GM12875 (cell line): Measurements from ENCODE around the gene HEXIM1.

Experiments
- H3K4me3 ChIP-seq: one replicate; pipeline ENCODE4 v1.5.1; 2011; ENCODE audit warnings: low read depth, low read length, control low read depth
- TF ChIP-seq, protein P1 (sequence below): IDR thresholded peaks from 2 replicates; pipeline ENCODE4 v1.5.1; 2011; ENCODE audit warnings: low read depth, mild to moderate bottlenecking, control low read depth, inconsistent platforms, low read length, moderate library complexity, borderline replicate concordance; ENCODE audit not compliant: insufficient read depth

HEXIM1 gene, protein sequence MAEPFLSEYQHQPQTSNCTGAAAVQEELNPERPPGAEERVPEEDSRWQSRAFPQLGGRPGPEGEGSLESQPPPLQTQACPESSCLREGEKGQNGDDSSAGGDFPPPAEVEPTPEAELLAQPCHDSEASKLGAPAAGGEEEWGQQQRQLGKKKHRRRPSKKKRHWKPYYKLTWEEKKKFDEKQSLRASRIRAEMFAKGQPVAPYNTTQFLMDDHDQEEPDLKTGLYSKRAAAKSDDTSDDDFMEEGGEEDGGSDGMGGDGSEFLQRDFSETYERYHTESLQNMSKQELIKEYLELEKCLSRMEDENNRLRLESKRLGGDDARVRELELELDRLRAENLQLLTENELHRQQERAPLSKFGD

DNA sequence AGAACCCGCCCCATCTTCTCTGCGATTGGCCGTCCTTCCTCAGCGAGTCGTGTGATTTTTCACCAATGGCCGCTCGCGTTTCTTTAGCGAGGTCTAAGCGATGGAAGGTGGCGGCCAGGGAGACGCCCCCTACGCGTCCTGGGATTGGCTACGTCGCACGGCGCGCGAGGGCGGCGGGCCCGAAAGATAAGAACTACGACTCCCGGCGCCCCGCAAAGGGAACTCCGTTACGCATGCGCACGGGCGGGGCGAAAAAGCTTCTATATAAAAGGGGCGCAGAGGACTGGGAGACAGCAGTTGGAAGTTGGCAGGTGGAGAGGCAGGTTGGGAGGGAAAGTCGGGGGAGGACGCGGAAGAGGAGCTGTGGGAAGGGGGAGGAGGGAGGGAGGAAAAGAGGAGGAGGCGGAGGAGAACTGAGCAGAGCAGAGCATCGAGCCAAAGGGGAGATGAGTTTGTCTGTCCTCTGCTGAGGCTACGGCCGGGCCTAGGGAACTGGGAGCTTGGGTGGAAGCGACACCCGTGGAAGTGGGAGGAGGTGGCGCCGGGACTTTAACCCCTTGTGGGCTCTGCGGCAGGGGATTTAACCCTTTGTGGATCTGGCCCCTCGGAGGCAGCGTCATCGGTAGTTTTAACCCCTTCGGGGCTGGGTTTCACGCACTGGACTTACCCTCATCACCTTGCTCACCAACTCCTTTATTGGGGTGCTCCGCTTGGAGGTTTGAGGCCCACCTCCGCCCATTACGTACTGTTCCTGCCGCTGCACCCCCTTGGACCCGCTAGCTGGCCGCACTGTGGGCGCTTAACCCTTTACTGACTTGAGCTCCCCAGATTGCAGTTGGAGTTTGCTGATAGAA lies at the start of gene HEXIM1:
Gene HEXIM1, plus strand, starts transcription at position 293 of the 854 bp plus-strand sequence. CDS start 716 bp downstream, outside the sequence.
- H3K4me3 ChIP-seq: peak within 1 kb of the TSS; percentile 84
- TF ChIP-seq, protein P1, sequence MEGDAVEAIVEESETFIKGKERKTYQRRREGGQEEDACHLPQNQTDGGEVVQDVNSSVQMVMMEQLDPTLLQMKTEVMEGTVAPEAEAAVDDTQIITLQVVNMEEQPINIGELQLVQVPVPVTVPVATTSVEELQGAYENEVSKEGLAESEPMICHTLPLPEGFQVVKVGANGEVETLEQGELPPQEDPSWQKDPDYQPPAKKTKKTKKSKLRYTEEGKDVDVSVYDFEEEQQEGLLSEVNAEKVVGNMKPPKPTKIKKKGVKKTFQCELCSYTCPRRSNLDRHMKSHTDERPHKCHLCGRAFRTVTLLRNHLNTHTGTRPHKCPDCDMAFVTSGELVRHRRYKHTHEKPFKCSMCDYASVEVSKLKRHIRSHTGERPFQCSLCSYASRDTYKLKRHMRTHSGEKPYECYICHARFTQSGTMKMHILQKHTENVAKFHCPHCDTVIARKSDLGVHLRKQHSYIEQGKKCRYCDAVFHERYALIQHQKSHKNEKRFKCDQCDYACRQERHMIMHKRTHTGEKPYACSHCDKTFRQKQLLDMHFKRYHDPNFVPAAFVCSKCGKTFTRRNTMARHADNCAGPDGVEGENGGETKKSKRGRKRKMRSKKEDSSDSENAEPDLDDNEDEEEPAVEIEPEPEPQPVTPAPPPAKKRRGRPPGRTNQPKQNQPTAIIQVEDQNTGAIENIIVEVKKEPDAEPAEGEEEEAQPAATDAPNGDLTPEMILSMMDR: no peak

DNA sequence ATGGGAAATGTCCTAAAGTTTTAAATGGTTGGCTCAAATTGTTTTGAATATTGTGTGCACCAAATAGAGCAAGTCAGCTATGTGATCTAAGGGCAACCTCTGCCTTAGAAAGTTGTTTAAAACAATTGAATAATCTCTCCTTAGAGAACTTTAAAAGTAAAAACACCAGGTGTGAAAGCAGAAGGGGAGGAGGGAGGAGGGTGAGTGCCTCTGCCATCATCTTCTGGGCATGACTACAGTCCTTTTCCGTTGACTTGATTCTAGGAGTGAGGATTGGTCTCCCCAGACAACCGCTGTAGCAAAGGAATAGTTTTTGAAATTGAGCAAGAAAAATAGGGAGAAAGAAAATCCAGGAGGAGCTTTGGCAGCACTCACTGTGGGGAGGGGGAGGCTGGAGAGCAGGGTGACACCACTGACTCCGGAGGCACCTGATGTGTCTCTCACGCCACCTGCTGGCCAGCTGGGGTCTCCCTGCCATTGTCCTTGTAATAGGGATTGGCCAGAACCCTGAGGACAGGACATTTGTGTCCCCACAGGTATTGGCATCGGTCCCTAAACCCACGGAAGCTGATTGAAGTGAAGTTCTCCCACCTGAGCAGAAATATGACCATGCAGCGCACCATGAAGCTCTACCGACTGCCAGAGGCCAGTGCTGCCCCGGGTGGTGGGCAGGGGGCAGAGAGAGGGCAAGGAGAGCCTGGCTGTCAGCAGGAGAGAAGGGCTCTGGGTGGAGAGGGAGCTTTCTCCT lies 49.2 kb upstream of the HEXIM1 start:
- TF ChIP-seq, protein P1: peak; percentile 92
- no peak overlapping the region for H3K4me3 ChIP-seq

DNA sequence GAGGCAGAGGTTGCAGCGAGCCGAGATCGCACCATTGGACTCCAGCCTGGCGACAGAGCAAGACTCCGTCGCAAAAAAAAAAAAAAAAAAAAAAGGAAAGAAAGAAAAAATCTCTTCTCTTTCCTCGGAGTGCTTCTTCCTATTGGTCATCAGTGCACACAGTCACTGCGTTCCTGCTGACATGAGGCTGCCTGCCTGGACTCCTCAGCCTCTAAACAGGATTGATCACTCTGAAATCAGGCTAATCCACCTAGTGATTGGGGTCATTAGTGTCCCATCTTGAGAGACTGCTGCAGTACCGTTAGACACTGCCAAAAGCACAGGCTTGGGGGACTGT lies 46.8 kb upstream of the HEXIM1 start:
- TF ChIP-seq, protein P1: no peak
- no peak overlapping the region for H3K4me3 ChIP-seq

DNA sequence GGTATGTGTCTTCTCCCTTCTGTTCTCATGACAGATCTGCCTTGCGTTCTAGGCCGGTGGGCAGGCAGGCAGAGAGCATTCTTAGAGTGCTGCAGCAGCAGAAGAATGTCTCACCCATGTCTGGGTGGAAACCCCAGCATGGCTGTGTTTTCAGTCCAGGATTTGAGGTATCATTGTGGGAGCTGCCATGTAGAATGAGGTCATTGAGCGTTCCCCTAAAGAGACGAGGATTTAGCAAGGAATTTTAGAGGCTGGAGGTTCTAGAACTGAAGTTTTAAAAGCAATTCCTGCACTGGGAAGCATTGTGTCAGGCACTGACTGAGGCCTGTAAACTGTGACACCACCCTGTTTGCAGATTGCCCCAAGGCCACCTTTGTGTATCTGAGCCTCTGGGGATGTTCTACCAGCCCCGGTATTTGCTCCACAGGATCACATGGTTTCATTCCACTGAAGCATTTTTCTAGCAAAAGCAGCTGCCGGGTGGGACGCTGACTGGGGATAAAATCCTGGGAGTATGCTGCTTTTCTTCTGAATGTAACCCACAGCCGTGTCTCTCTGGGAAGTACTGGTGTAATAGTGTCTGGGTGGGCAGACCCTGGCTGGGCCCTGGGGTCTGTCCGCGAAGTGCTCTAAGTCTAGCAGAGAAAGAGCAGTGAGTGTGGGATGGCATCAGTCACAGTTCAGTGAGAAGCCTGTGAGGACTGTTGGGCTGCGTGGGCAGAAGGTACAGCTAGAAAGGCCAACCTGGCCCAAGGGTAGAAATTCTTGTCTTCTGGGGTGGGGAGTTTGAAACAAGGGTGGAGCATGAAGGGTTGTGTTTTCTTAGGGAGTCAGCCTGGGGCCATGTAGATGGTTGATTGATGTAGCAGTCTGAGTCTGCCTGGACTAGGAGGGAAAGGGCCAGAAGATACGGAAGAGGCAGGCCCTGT lies 46.1 kb upstream of the HEXIM1 start:
- H3K4me3 ChIP-seq: no peak overlapping the region
- TF ChIP-seq, protein P1: no peak

DNA sequence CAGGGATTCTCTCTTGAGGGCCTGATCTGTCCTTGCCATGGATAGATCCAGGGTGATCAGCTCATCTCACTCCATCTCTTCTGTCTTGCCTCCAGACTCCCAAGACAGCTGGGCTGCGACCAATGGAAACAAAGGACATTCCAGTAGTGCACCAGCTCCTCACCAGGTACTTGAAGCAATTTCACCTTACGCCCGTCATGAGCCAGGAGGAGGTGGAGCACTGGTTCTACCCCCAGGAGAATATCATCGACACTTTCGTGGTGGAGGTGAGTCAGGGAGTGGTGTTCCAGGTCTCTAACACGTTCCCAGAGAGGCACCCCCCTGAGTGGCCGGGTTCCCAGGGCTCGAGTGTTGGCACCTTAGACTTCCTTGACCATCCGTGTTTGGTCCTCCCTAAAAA lies 45.4 kb upstream of the HEXIM1 start:
- TF ChIP-seq, protein P1: no peak
- H3K4me3 ChIP-seq: no peak overlapping the region

DNA sequence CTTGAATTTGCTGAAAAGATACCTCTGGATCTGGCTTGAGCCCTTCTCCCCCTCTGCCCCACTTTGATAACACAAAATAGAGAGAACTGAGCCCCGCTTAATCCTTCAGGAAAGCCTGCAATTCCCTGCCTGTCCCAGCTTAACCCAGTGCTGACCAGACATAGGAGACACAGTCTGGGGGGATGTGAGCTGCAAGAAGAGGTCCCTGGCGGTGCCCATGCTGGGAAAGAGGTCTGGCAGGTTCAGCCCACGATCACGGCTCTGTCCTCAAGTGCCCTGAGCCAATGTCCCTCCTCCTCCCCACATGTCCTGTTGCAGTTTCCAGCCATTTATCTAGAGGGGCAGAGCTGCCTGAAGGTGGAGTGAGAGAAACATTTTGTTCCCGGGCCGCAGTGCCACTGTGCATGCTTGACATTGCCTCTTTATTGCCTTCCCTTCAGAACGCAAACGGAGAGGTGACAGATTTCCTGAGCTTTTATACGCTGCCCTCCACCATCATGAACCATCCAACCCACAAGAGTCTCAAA lies 44.9 kb upstream of the HEXIM1 start:
- H3K4me3 ChIP-seq: no peak overlapping the region

More for the DNA sequence above, 44.9 kb upstream of the HEXIM1 start:
- TF ChIP-seq, protein P1: no peak
